MM.1S (cell line): ENCODE results near the gene DNASE1L2.

ENCODE experiments used
- DNase-seq: peaks from one replicate; pipeline ENCODE4 v3.0.0-alpha.2; 2015
- H2AFZ ChIP-seq: fragments of 300-600 bp; sonication (generic); 2 replicates; pipeline ENCODE4 v1.6.0; 2016; ENCODE audit warnings: antibody characterized with exemption, low read length
- H3F3A ChIP-seq: fragments of 300-600 bp; sonication (generic); 2 replicates; pipeline ENCODE4 v1.6.1; 2016; ENCODE audit warnings: mild to moderate bottlenecking, antibody characterized with exemption, low read length, moderate library complexity, mixed read lengths; ENCODE audit not compliant: insufficient read depth
- H3K27ac ChIP-seq: fragments of 300-600 bp; sonication (generic); 2 replicates; pipeline ENCODE4 v1.5.1; 2016; ENCODE audit warnings: mild to moderate bottlenecking, low read length
- H3K27me3 ChIP-seq: fragments of 300-600 bp; sonication (generic); replicated peaks from 2 replicates; pipeline ENCODE4 v1.6.0; 2016; ENCODE audit warnings: low read length; ENCODE audit not compliant: insufficient read depth
- H3K36me3 ChIP-seq: fragments of 300-600 bp; sonication (generic); replicated peaks from 2 replicates; pipeline ENCODE4 v1.6.1; 2016; ENCODE audit warnings: mild to moderate bottlenecking, low read length, mixed read lengths; ENCODE audit not compliant: insufficient read depth
- H3K4me1 ChIP-seq: fragments of 300-600 bp; sonication (generic); 2 replicates; pipeline ENCODE4 v1.6.1; 2016; ENCODE audit warnings: low read length, mixed read lengths
- H3K4me2 ChIP-seq: fragments of 300-600 bp; sonication (generic); 2 replicates; pipeline ENCODE4 v1.6.0; 2016; ENCODE audit warnings: low read depth, low read length
- H3K4me3 ChIP-seq: fragments of 300-600 bp; sonication (generic); 2 replicates; pipeline ENCODE4 v1.5.1; 2016; ENCODE audit warnings: low read length, mixed read lengths
- H3K79me2 ChIP-seq: fragments of 300-600 bp; sonication (generic); 2 replicates; pipeline ENCODE4 v1.6.1; 2016; ENCODE audit warnings: mixed run types, low read length, mixed read lengths
- H3K9ac ChIP-seq: fragments of 300-600 bp; sonication (generic); 2 replicates; pipeline ENCODE4 v1.6.1; 2016; ENCODE audit warnings: low read length, mixed read lengths
- H3K9me2 ChIP-seq: fragments of 300-600 bp; sonication (generic); replicated peaks from 2 replicates; pipeline ENCODE4 v1.6.1; 2016; ENCODE audit warnings: mild to moderate bottlenecking, low read length, mixed read lengths; ENCODE audit not compliant: insufficient read depth
- H3K9me3 ChIP-seq: fragments of 300-600 bp; sonication (generic); replicated peaks from 2 replicates; pipeline ENCODE4 v1.6.1; 2016; ENCODE audit warnings: mild to moderate bottlenecking, low read length, mixed read lengths; ENCODE audit not compliant: insufficient read depth
- H4K20me1 ChIP-seq: fragments of 300-600 bp; sonication (generic); 2 replicates; pipeline ENCODE4 v1.6.1; 2016; ENCODE audit warnings: mild to moderate bottlenecking, low read length, moderate library complexity, mixed read lengths; ENCODE audit not compliant: insufficient read depth
- EZH2 ChIP-seq: fragments of 300-600 bp; sonication (generic); optimal IDR thresholded peaks from 2 replicates; pipeline ENCODE3; 2017; ENCODE audit warnings: low read depth, mild to moderate bottlenecking, antibody characterized with exemption, low read length, mixed read lengths
- EZH2phosphoT487 ChIP-seq: fragments of 300-600 bp; sonication (generic); IDR thresholded peaks from 2 replicates; pipeline ENCODE4 v1.6.1; 2018; ENCODE audit warnings: antibody characterized with exemption, low read length
- TF ChIP-seq, protein P1 (sequence below): fragments of 300-600 bp; sonication (generic); IDR thresholded peaks from 2 replicates; pipeline ENCODE4 v1.5.1; 2016; ENCODE audit warnings: antibody characterized with exemption, low read length, mixed read lengths

DNASE1L2 gene

DNA sequence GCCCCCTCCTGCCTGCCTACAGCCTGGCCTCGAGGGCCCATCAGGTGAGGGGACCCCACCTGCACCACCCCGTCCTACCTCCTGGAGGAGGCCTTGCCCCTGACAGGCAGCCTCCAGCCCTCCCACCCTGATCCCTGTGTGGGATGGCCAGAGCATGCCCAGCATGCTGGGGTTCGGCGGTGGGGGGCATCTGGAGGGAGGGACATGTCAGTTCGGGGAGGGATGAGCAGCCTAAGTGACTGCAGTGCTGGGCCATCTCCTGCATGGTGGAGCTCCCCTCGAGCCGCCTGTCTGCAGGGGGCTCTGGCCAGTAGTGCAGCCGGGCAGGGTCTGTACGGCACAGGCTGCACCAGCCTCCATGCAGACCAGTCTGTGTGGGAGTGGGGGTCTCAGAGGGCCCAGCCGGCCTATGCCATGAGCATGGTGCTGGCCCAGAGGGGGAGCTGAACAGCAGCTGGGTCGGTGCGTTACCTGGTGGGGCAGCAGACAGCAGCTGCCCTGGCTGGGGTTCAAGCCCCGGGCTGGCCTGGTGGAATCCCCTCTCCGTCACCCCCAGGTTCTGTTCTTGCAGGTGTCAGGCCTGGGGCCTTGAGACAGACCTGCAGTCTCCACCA is 35.7 kb downstream of the DNASE1L2 start:
- Histone ChIP-seq H3K79me2 (peaks cover 30% of the 10 kb centered on the region), H3K9me2 (no peaks in the 10 kb centered on the region), H3K9me3 (no peaks in the 10 kb centered on the region), H3K4me3 (no peak overlapping the region), H3K4me2 (no peak overlapping the region), H2AFZ (no peak overlapping the region), H3K9ac (no peak overlapping the region), H3K4me1 (0 out of 2 replicates have a peak, but pooled peaks cover 8% of the 10 kb centered on the region), H3K36me3 (no peaks in the 10 kb centered on the region), H4K20me1 (no peaks in the 10 kb centered on the region; the same call in 1 of the 2 replicates), H3F3A (no peaks in the 10 kb centered on the region), H3K27me3 (peaks cover 24% of the 10 kb centered on the region), H3K27ac (no peak overlapping the region)
- TF ChIP-seq, protein P1, sequence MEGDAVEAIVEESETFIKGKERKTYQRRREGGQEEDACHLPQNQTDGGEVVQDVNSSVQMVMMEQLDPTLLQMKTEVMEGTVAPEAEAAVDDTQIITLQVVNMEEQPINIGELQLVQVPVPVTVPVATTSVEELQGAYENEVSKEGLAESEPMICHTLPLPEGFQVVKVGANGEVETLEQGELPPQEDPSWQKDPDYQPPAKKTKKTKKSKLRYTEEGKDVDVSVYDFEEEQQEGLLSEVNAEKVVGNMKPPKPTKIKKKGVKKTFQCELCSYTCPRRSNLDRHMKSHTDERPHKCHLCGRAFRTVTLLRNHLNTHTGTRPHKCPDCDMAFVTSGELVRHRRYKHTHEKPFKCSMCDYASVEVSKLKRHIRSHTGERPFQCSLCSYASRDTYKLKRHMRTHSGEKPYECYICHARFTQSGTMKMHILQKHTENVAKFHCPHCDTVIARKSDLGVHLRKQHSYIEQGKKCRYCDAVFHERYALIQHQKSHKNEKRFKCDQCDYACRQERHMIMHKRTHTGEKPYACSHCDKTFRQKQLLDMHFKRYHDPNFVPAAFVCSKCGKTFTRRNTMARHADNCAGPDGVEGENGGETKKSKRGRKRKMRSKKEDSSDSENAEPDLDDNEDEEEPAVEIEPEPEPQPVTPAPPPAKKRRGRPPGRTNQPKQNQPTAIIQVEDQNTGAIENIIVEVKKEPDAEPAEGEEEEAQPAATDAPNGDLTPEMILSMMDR: no peak
- TF ChIP-seq EZH2phosphoT487 (no peak), EZH2 (no peak)
- no peak for DNase-seq

DNA sequence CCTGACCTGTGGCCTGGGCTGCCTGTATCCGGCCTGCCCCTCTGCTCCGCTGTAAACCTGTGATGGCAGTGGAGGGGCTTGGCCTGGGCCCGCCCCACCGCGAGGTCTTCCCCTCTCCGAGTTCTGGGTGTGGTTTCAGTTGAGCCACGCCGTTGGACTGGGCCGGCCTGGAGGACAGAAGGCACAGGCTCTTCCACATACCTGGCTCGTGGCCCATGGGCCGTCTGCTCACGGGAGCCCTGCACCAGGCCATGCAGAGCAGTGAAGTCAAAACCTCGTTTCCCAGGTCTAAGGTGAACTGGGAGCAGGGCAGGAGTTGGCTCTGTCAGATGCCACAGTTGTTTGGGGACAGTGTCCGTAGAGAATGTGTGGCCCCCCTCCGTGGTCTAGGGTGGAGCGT is 37.2 kb downstream of the DNASE1L2 start:
- Histone ChIP-seq H2AFZ (no peak overlapping the region), H3K27me3 (peaks cover 39% of the 10 kb centered on the region), H3K79me2 (peaks cover 20% of the 10 kb centered on the region; the same call in 1 of the 2 replicates), H3K4me2 (no peak overlapping the region), H3K4me1 (0 out of 2 replicates have a peak, but pooled peaks cover 8% of the 10 kb centered on the region), H3F3A (no peaks in the 10 kb centered on the region), H3K9me2 (no peaks in the 10 kb centered on the region), H3K36me3 (no peaks in the 10 kb centered on the region), H3K9ac (no peak overlapping the region), H3K27ac (no peak overlapping the region), H4K20me1 (no peaks in the 10 kb centered on the region), H3K4me3 (no peak overlapping the region), H3K9me3 (no peaks in the 10 kb centered on the region)
- TF ChIP-seq, protein P1: no peak
- no peak for TF ChIP-seq EZH2
- no peak for TF ChIP-seq EZH2phosphoT487
- DNase-seq: no peak

DNA sequence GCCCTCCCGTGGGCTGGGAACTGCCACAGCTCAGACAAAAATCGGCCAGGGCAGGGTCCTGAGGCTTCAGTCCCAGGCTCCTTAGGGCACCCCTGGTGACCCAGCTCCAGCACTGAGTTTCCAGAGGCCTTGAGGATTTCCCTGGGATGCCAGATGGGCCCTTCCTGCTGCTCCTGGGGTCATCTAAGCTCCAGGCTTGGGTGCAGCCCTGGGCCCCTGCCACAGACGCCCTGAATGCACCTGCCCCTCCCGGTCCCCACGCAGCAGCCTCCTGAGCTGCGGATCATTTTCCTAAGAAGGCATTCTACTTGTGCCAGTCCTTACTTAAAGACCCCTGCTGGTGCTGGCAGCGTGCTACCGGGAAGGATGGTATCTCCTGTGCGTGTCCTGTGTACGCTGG is 37.7 kb downstream of the DNASE1L2 start:
- Histone ChIP-seq H3K27me3 (peaks cover 43% of the 10 kb centered on the region), H3K4me2 (no peak overlapping the region), H3F3A (no peaks in the 10 kb centered on the region), H4K20me1 (no peaks in the 10 kb centered on the region), H3K9me2 (no peaks in the 10 kb centered on the region), H3K79me2 (peaks cover 18% of the 10 kb centered on the region; the same call in 1 of the 2 replicates), H2AFZ (no peak overlapping the region), H3K4me1 (0 out of 2 replicates have a peak, but pooled peaks cover 8% of the 10 kb centered on the region), H3K9me3 (no peaks in the 10 kb centered on the region), H3K4me3 (no peak overlapping the region), H3K36me3 (no peaks in the 10 kb centered on the region), H3K27ac (no peak overlapping the region), H3K9ac (no peak overlapping the region)
- no peak for TF ChIP-seq EZH2
- TF ChIP-seq, protein P1: no peak
- no peak for TF ChIP-seq EZH2phosphoT487
- DNase-seq: no peak
